ENCODE measurements around the gene COL4A2.

The COL4A2 gene

DNA sequence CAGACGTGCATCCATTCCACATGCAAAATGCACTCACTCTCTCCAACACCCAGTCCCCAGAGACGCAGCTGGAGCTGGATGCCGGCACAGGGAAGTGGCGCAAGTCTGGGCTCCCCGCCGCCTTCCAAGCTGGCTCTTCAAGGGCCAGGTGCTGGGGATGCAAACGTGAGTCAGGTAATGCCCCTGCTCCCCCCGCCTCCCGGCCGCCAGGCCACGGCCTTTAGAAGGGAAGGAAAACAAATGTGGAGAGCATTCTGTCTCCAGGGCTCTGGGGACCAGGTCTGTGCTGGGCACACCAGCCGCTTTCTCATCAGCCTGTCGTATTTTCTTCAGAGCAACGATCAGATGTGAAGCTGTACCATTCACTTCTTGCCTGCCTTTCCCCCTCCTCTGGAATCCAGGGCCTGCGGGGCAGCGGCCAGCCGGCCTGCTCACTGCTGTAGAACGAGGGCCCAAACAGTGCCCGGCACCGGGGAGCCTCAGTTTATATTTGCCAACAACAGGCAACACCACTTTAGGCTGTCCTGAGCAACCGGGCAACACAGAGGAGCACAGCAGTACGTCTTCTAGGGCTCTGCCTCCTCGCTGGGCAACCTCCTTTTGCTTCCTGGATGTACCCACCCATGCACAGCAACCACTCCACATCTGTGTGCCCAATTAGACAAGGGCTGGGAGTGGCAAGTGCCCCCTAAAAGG lies 250.7 kb downstream of the COL4A2 start:
- no peak for DNase-seq (ENCODE audit: low read depth)

DNA sequence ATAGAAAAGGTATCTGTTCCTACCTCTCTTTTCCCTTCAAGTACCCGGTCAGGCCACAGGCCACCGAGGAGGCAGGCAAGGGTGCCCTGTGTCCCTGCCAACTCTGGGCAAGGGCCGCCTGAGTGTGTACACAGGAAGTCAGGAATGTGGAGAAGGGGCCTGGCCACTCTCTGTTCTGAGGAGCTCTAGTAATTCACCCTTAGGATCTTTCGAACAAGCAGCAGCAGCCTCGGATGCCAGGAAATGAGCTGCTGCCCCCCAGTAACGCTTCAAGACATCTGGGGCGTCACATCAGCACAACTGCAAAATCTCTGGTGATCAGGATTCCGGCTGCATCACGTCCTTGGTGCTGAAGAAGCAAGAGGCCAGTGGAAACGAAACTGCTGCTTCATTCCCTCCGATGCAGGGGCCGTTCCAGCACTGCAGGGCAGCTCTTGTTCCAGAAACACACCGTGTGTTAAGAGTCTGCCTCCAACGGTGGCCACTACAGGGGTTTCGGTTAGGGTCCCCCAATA lies 252.4 kb downstream of the COL4A2 start:
- DNase-seq (ENCODE audit: low read depth) = peak; percentile 65

DNA sequence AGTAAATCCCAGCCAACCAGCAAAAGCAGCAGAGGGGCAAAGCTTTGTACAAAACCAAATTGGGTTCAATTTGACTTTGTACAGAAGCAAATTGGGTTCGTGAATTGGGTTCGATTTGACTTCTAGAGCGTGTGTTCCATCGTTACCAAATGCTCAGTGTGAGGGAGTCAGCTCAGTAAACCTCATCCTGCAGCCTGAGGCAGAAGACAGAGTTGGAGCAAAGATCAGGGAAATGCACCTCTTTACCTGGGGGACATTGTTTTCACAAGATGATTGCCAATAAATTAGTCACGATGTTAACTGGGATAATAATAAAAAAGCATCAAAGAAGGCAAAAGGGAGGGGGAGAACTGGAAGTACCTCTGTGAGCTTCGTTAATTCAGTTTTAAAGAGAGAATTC lies 252.9 kb downstream of the COL4A2 start:
- no peak for DNase-seq (ENCODE audit: low read depth)

DNA sequence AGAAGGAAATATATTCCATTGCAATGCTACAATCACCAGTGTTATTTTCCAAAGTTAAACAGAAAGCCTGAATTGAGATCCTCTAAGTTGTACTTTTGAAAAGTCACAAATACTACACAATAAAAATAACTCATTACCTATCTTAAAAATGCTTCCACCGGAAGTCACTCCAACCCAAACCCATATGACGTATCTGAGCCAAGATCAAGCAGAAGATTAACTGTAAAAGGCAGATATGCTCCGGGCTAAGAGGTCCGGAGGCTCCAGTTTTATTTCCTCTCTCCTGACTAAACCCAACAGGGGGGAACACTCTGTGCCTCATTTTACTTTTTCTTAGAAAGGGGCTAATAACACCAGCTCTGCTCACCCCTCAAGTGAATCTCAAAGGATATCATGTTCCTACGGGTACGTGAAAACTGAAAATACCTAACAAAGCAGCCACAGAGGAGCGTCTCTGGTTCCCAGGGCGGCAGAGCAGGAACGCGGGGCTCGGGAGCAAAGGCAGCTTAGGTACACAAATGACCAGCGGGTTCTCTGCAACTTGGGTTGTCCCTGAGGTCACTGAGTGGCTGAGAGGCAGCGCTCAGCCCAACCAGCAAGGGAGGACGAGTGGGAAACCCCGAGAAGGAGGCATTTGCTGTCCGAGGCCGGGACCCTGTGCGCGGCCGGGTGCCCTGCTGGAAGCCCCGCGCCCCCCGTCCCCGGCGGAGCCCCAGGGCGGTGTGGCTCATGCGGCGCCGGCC lies 253.7 kb downstream of the COL4A2 start:
- peak; percentile 44 for DNase-seq (ENCODE audit: low read depth)

DNA sequence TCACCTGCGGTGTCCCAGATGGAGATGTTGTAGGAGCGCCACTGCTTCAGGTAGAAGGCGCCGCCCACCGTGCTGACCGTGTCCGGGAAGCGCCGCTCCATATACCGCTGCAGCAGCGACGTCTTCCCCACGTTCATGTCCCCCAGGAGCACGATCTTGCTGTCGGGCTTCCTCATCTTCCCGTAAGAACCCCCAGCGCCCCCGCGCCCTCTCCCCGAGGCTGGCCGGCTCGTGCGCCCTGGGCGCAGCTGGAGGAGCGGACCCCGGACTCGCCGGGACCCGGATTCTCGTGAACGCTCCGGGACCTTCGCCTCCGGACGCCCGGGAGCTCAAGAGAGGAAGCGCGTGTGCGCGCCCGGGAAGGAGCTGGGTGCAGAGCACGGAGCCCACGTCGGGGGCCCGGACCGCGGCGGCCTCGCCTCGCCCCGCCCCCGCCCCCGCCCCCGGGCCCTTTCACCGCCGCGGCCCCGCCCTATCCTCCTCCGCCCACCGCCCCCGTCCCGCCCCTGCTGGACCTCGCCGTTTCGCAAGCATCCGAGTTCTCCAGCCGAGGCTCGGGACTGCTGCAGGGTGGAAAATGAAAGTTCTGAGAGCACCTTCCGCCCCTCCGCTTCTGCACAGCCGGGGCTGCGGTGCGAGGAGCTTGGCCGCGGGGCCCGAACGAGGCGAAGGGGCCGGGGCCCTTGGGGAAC lies 254.4 kb downstream of the COL4A2 start, which contains the start of gene RAB20:
TSS of gene RAB20 (minus strand) at position 379 of the 692 bp plus-strand sequence. CDS start at position 176, 203 bp downstream.
- DNase-seq (ENCODE audit: low read depth) = peak; percentile 90

DNA sequence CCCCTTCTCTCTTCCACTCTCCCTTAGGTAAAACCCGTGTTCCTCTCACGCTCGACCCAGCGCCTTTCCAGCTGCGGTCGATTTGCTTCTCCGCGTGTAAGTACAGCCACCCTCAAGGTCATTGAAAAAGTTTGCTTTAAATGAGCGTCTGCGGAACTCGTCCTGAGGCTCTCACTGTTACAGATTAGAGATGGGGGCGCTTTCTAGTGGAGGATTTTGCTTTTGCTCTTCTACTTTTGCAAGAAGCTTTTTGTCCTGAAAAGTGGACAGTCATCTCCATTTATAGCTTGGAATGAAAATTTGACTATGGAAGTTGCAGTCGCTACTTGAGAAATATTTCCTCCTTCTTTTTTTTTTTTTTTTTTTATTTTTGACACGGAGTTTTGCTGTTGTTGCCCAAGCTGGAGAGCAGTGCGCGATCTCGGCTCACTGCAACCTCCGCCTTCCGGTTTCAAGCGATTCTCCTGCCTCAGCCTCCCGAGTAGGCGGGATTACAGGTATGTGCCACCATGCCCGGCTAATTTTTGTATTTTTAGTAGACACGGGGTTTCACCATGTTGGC lies 255.0 kb downstream of the COL4A2 start:
- no peak for DNase-seq (ENCODE audit: low read depth)

All from iris pigment epithelial cell (primary cell).